A549 treated with AZD9567 at 1 μM for 4 hours (cell line): ENCODE measurements around the gene OR4Q3. TPM values are rescaled to one million over a fixed set of nuclear protein-coding genes. Genes with fewer than 3 reads are reported as not detected.

ENCODE experiments used
- total RNA-seq: library from RNA; stranded (reverse); fragments of 200-300 nt; extraction: Qiagen RNA extraction; gene quantifications from 5 replicates; pipeline ENCODE4 v1.2.3, GENCODE V29; 2022; ENCODE audit not compliant: insufficient read depth

The OR4Q3 gene
- total RNA-seq: not detected in 5 replicates

GRCh38 chr14:19743256-19743655 lies at the start of gene OR4Q3:
Gene OR4Q3 (plus strand): TSS chr14:19743571.

GRCh38 chr14:19773204-19773603 lies 29.8 kb downstream of the OR4Q3 start, which contains the start of gene OR4M1:
Gene OR4M1 (plus strand): TSS chr14:19773504. CDS start chr14:19780323, 6,819 bp downstream.

Other genes with a start within 250 kb of the OR4Q3 start
- gene OR11H2, start 29.7 kb upstream of the OR4Q3 start, total RNA-seq: not detected in 5 replicates
- gene OR4M1, start 29.9 kb downstream of the OR4Q3 start, total RNA-seq: not detected in 5 replicates
- gene OR4N2, start 60.2 kb downstream of the OR4Q3 start, total RNA-seq: not detected in 5 replicates
- gene OR4K2, start 131.6 kb downstream of the OR4Q3 start, total RNA-seq: not detected in 5 replicates
- not detected in 5 replicates for gene OR4K5, start 177.0 kb downstream of the OR4Q3 start, total RNA-seq
- not detected in 5 replicates for gene OR4K1, start 187.3 kb downstream of the OR4Q3 start, total RNA-seq
- not detected in 5 replicates for gene OR4K15, start 232.0 kb downstream of the OR4Q3 start, total RNA-seq